Astrocyte of the cerebellum (primary cell): ENCODE measurements around the gene C2CD4C.

Experiments used
- DNase-seq: peaks from one replicate; pipeline ENCODE4 v3.0.0-alpha.2; 2011; ENCODE audit warnings: low read depth
- H3K4me3 ChIP-seq: 2 replicates; pipeline ENCODE4 v1.5.1; 2011; ENCODE audit warnings: mild to moderate bottlenecking, low read depth, low read length, moderate library complexity
- in situ Hi-C: cut with HindIII; loops from 2 replicates; pipeline ENCODE4 v1.10.0; 2017; ENCODE audit warnings: low sequenced_read_pairs
- TF ChIP-seq, protein P1 (sequence below): IDR thresholded peaks from 2 replicates; pipeline ENCODE4 v1.5.1; 2012; ENCODE audit warnings: low read length, low read depth, moderate library complexity, mild to moderate bottlenecking; ENCODE audit errors: missing control alignments

C2CD4C gene

DNA sequence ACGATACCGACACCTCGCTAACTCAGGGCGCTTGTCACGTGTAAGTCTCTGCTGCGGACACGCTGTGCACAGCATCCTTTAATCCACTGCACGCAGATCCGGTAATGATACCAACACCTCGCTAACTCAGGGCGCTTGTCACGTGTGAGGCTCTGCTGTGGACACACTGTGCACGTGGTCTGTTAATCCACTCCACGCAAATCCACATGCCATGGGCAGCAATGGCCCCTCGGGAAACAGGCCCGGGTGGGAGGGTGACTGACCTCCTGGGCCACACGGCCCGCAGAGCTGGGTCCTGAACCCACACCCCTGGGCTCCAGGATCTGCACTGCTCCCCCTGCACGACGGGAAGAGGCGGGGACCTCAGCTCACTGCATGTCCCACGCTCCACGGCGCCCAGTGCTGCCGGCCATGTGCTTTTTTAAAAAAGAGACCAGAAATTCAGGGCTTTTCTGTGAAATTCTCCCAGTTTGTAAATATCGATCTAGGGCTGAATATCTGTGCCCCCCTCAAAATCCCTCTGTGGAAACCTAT, 35.8 kb upstream of the C2CD4C start:
- in situ Hi-C loops, result no loop called here
- no peak for DNase-seq
- TF ChIP-seq, protein P1, sequence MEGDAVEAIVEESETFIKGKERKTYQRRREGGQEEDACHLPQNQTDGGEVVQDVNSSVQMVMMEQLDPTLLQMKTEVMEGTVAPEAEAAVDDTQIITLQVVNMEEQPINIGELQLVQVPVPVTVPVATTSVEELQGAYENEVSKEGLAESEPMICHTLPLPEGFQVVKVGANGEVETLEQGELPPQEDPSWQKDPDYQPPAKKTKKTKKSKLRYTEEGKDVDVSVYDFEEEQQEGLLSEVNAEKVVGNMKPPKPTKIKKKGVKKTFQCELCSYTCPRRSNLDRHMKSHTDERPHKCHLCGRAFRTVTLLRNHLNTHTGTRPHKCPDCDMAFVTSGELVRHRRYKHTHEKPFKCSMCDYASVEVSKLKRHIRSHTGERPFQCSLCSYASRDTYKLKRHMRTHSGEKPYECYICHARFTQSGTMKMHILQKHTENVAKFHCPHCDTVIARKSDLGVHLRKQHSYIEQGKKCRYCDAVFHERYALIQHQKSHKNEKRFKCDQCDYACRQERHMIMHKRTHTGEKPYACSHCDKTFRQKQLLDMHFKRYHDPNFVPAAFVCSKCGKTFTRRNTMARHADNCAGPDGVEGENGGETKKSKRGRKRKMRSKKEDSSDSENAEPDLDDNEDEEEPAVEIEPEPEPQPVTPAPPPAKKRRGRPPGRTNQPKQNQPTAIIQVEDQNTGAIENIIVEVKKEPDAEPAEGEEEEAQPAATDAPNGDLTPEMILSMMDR, result no peak
- H3K4me3 ChIP-seq, result no peak overlapping the region

GRCh38 chr19:443005-443404, 34.1 kb upstream of the C2CD4C start:
- TF ChIP-seq, protein P1, result no peak
- H3K4me3 ChIP-seq, result no peak overlapping the region
- in situ Hi-C loops, result no loop called here
- no peak for DNase-seq

- in situ Hi-C loops, result no loop called here
- TF ChIP-seq, protein P1, result no peak
- no peak for DNase-seq
- H3K4me3 ChIP-seq, result no peak overlapping the region
These were observed 33.1 kb upstream of the C2CD4C start for GRCh38 chr19:442085-442484.

- no peak overlapping the region for H3K4me3 ChIP-seq
- in situ Hi-C loops, result no loop called here
- no peak for DNase-seq
- TF ChIP-seq, protein P1, result no peak
These were observed 32.4 kb upstream of the C2CD4C start for GRCh38 chr19:441213-441836.

- DNase-seq, result no peak
- TF ChIP-seq, protein P1, result no peak
- in situ Hi-C loops, result no loop called here
- H3K4me3 ChIP-seq, result no peak overlapping the region
These were observed 31.7 kb upstream of the C2CD4C start for GRCh38 chr19:440391-441212.

DNA sequence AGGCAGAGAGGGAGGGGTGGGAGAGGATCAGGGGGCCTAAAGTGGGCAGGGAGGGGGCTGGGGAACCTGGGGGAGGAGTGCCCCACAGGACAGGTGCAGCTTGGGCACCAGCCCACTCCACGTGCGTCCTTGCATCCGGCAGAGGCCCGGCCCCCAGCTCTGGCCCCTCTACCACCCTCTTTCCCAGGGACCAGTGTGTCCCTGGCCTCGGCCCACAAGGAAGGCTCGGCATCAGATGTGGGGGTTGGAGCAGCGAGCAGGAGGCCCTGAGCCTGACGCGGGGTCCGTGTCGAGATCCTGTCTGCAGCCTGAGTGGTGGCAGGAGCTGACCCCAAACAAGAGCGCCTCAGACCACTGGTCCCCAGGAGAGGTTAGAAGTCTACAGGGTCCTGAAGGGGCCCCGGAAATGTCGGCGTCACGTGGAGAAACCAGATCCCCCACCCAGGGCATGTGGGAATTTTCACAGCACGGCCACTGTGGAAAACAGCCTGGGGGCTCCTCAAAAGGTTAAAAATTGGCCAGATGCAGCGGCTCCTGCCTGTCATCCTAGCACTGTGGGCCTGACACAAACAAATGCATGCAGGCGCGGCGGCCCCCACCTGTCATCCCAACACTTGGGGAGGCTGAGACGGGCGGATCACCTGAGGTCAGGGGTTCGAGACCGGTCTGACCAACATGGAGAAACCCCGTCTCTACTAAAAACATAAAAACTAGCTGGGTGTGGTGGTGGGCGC, 30.4 kb upstream of the C2CD4C start:
- no peak for DNase-seq
- TF ChIP-seq, protein P1, result no peak
- H3K4me3 ChIP-seq, result no peak overlapping the region
- in situ Hi-C loops, result no loop called here
